ENCODE results near the gene AOPEP.

The AOPEP gene

GRCh38 chr9:94979904-94980507 lies 253.5 kb downstream of the AOPEP start:
- no peak for DNase-seq

- DNase-seq: no peak
These were observed 254.6 kb downstream of the AOPEP start for GRCh38 chr9:94980947-94981722.

- no peak for DNase-seq
These were observed 255.2 kb downstream of the AOPEP start for GRCh38 chr9:94981723-94982090.

GRCh38 chr9:94982211-94982610 lies 255.7 kb downstream of the AOPEP start:
- no peak for DNase-seq

- no peak for DNase-seq
These were observed 257.1 kb downstream of the AOPEP start for GRCh38 chr9:94983552-94983951.

GRCh38 chr9:94984891-94985476 lies 258.5 kb downstream of the AOPEP start:
- DNase-seq: no peak

GRCh38 chr9:94985649-94986048 lies 259.1 kb downstream of the AOPEP start:
- no peak for DNase-seq

GRCh38 chr9:94987731-94988130 lies 261.2 kb downstream of the AOPEP start:
- no peak for DNase-seq

- DNase-seq: no peak
These were observed 264.5 kb downstream of the AOPEP start for GRCh38 chr9:94990897-94991561.

- DNase-seq: no peak
These were observed 265.7 kb downstream of the AOPEP start for GRCh38 chr9:94991961-94992907.

- DNase-seq: no peak
These were observed 266.8 kb downstream of the AOPEP start for GRCh38 chr9:94993160-94993820.

- DNase-seq: no peak
These were observed 267.3 kb downstream of the AOPEP start for GRCh38 chr9:94993821-94994165.

GRCh38 chr9:94995048-94995693 lies 268.7 kb downstream of the AOPEP start:
- no peak for DNase-seq

- no peak for DNase-seq
These were observed 270.1 kb downstream of the AOPEP start for GRCh38 chr9:94996641-94997040.

- DNase-seq: no peak
These were observed 271.2 kb downstream of the AOPEP start for GRCh38 chr9:94997727-94998126.

- no peak for DNase-seq
These were observed 273.3 kb downstream of the AOPEP start for GRCh38 chr9:94999832-95000231.

- no peak for DNase-seq
These were observed 274.3 kb downstream of the AOPEP start for GRCh38 chr9:95000821-95001220.

- no peak for DNase-seq
These were observed 275.2 kb downstream of the AOPEP start for GRCh38 chr9:95001720-95002119.

GRCh38 chr9:95003689-95004410 lies 277.4 kb downstream of the AOPEP start:
- no peak for DNase-seq

GRCh38 chr9:95004411-95005277 lies 278.1 kb downstream of the AOPEP start:
- no peak for DNase-seq
